HCT116 (cell line): ENCODE measurements around the gene APOBEC3G. TPM values are rescaled to one million over a fixed set of nuclear protein-coding genes. Genes with fewer than 3 reads are reported as not detected.

Source experiments
- ATAC-seq: fragments of 200-7000 bp; cut with Tn5 transposase; 2 replicates; pipeline ENCODE4 v1.9.1; 2020; ENCODE audit warnings: mild to moderate bottlenecking, moderate library complexity
- BruUV-seq: library from RNA; stranded (reverse); fragments of 400-500 nt; replicated peaks from 2 replicates; lab custom pipeline; 2021; lab: Mats Ljungman, UMichigan
- CTCF ChIA-PET: fragments of 300-600 bp; sonication (Branson Sonifier 250); formaldehyde crosslinking; loops from one replicate; lab custom pipeline; 2021; ENCODE audit warnings: antibody characterized with exemption; lab: Charles Lee
- POLR2A ChIA-PET: fragments of 300-600, 350-600 bp; sonication (Branson Sonifier 250); formaldehyde crosslinking; loops from one replicate; lab custom pipeline; 2021; ENCODE audit warnings: antibody characterized with exemption; lab: Charles Lee
- RAD21 ChIA-PET, 2 experiments: fragments of 300-600 bp; sonication (Branson Sonifier 250); formaldehyde crosslinking; loops; one replicate each; lab custom pipeline; 2023; ENCODE audit warnings: low total read pairs in 2 of 2; ENCODE audit not compliant: uncharacterized antibody in 2 of 2, unreplicated experiment in 2 of 2, low non-redundant PET in 1 of 2; lab: Charles Lee
- DNase-seq: peaks from one replicate; pipeline ENCODE4 v3.0.0-alpha.2; 2010; ENCODE audit warnings: low read depth, low spot score
- H2AFZ ChIP-seq: fragments of 200-600 bp; shearing (Covaris generic), sonication (generic); 2 replicates; pipeline ENCODE4 v1.6.1; 2017; ENCODE audit warnings: low read depth, mixed run types, mixed read lengths, antibody characterized with exemption, low read length; ENCODE audit not compliant: poor library complexity, severe bottlenecking
- H3K27ac ChIP-seq: 2 replicates; pipeline ENCODE4 v1.5.1; 2012; ENCODE audit warnings: low read depth, low read length
- H3K27me3 ChIP-seq: fragments of 200-600 bp; sonication (generic); 2 replicates; pipeline ENCODE4 v1.6.1; 2016; ENCODE audit warnings: mixed run types, low read length, mixed read lengths; ENCODE audit not compliant: insufficient read depth
- H3K36me3 ChIP-seq, 2 experiments: fragments of 200-500 bp in 1 of 2; fragments of 200-600 bp in 1 of 2; sonication (Bioruptor generic) in 1 of 2; sonication (generic) in 1 of 2; 2 replicates each; pipeline versions ENCODE4 v1.5.1 to v1.6.1; 2014 to 2016; ENCODE audit warnings: low read length in 2 of 2, inconsistent platforms in 1 of 2, mixed read lengths in 1 of 2, mixed run types in 1 of 2; ENCODE audit not compliant: insufficient read depth in 2 of 2, control insufficient read depth in 1 of 2
- H3K4me1 ChIP-seq, 2 experiments: fragments of 200-600 bp in 1 of 2; sonication (generic) in 1 of 2; 2 replicates each; pipeline versions ENCODE4 v1.5.1 to v1.6.1; 2012 to 2017; ENCODE audit warnings: low read length in 2 of 2, inconsistent platforms in 1 of 2, mild to moderate bottlenecking in 1 of 2, mixed read lengths in 1 of 2, mixed run types in 1 of 2, moderate library complexity in 1 of 2; ENCODE audit not compliant: insufficient read depth in 2 of 2, control insufficient read depth in 1 of 2
- H3K4me2 ChIP-seq: fragments of 200-600 bp; sonication (generic); 2 replicates; pipeline ENCODE4 v1.6.1; 2017; ENCODE audit warnings: mixed run types, low read length, mixed read lengths
- H3K4me3 ChIP-seq, 2 experiments: fragments of 200-600 bp in 1 of 2; sonication (generic) in 1 of 2; replicated peaks in 1 of 2; 2 replicates each; pipeline ENCODE4 v1.5.1; 2011 to 2016; ENCODE audit warnings: low read length in 2 of 2, control low read depth in 1 of 2, low read depth in 1 of 2, mild to moderate bottlenecking in 1 of 2, mixed read lengths in 1 of 2, mixed run types in 1 of 2
- H3K79me2 ChIP-seq: fragments of 200-600 bp; sonication (generic); 2 replicates; pipeline ENCODE4 v1.6.1; 2017; ENCODE audit warnings: mild to moderate bottlenecking, mixed run types, low read length, moderate library complexity, mixed read lengths; ENCODE audit not compliant: insufficient read depth
- H3K9ac ChIP-seq: fragments of 200-600 bp; sonication (generic); 2 replicates; pipeline ENCODE4 v1.6.1; 2016; ENCODE audit warnings: low read length, mixed read lengths
- H3K9me2 ChIP-seq: fragments of 200-600 bp; sonication (generic), shearing (Covaris generic); 2 replicates; pipeline ENCODE4 v1.6.1; 2017; ENCODE audit warnings: mixed run types, mild to moderate bottlenecking, moderate library complexity; ENCODE audit not compliant: insufficient read depth
- H3K9me3 ChIP-seq, 2 experiments: fragments of 200-500 bp in 1 of 2; fragments of 200-600 bp in 1 of 2; sonication (Bioruptor generic) in 1 of 2; sonication (generic) in 1 of 2; 2 replicates each; pipeline ENCODE4 v1.6.1; 2014 to 2017; ENCODE audit warnings: low read length in 2 of 2, mixed read lengths in 2 of 2, inconsistent platforms in 1 of 2, low read depth in 1 of 2, mild to moderate bottlenecking in 1 of 2, mixed run types in 1 of 2, moderate library complexity in 1 of 2; ENCODE audit not compliant: control insufficient read depth in 1 of 2, insufficient read depth in 1 of 2
- H4K20me1 ChIP-seq: fragments of 200-600 bp; sonication (generic), shearing (Covaris generic); 2 replicates; pipeline ENCODE4 v1.6.1; 2017; ENCODE audit warnings: mixed run types, mild to moderate bottlenecking, moderate library complexity; ENCODE audit not compliant: insufficient read depth
- ELF1 ChIP-seq: IDR thresholded peaks from 2 replicates; pipeline ENCODE4 v1.6.1; 2012; ENCODE audit warnings: low read depth, borderline replicate concordance
- FOSL1 ChIP-seq: IDR thresholded peaks from 2 replicates; pipeline ENCODE4 v1.6.1; 2012; ENCODE audit warnings: low read depth
- POLR2AphosphoS5 ChIP-seq: IDR thresholded peaks from 2 replicates; pipeline ENCODE4 v1.6.1; 2011; ENCODE audit warnings: mild to moderate bottlenecking, low read depth, low read length, moderate library complexity
- RAD21 ChIP-seq: IDR thresholded peaks from 2 replicates; pipeline ENCODE4 v1.6.1; 2012; ENCODE audit warnings: low read depth, mild to moderate bottlenecking
- SIN3A ChIP-seq: IDR thresholded peaks from 2 replicates; pipeline ENCODE4 v1.6.1; 2012; ENCODE audit warnings: low read depth
- SRF ChIP-seq: IDR thresholded peaks from 2 replicates; pipeline ENCODE4 v1.6.1; 2012; ENCODE audit warnings: low read depth
- YY1 ChIP-seq: IDR thresholded peaks from 2 replicates; pipeline ENCODE4 v1.6.1; 2011; ENCODE audit warnings: low read length, low read depth, moderate library complexity, mild to moderate bottlenecking; ENCODE audit not compliant: insufficient replicate concordance; ENCODE audit errors: extremely low read depth
- ZFX ChIP-seq: fragments of 450-650 bp; IDR thresholded peaks from 2 replicates; pipeline ENCODE4 v1.6.1; 2017
- intact Hi-C: fragments of 100-400 bp; cut with micrococcal nuclease; formaldehyde crosslinking; loops from 2 replicates; pipeline ENCODE4 v1.10.0; 2022
- total RNA-seq: library from RNA; stranded (reverse); gene quantifications from one replicate; pipeline ENCODE4 v1.2.1, GENCODE V29; 2021; ENCODE audit not compliant: unreplicated experiment
- TF ChIP-seq, protein P1 (sequence below), 3 experiments: fragments of 200-600 bp in 1 of 3; sonication (generic) in 1 of 3; IDR thresholded peaks in 2 of 3; conservative IDR thresholded peaks in 1 of 3; 2 replicates each; pipeline ENCODE4 v1.5.1; 2012 to 2017; ENCODE audit warnings: low read depth in 2 of 3, low read length in 2 of 3, antibody characterized with exemption in 1 of 3, borderline replicate concordance in 1 of 3, control low read depth in 1 of 3, mild to moderate bottlenecking in 1 of 3, mixed read lengths in 1 of 3, mixed run types in 1 of 3, moderate library complexity in 1 of 3; ENCODE audit not compliant: insufficient read depth in 1 of 3

APOBEC3G gene
- total RNA-seq, 1 experiment from 2014 or later: 0.71 TPM

DNA sequence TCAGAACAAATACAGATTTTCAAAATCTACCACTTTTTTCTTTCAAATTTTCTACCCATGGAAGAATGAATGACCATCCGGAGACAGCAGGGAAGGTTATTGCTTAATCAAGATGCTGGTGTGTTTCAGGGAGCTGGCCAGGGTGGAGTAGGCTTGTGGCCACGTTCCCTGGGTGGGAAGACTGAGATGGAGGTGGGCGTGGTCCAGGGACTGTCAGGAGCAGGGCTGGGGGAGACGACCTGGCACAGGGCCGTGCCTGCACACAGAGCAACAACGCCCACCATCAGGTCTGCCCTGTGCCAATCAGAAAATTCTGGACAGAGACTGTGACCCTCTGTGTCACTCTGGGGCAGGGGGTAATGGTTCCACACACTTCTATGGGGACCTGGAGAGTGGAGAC, 12.9 kb downstream of the APOBEC3G start:
- CTCF ChIA-PET: no interaction called here
- RAD21 ChIA-PET: no interaction called here
- H4K20me1 ChIP-seq: no peaks in the 10 kb centered on the region
- no peaks in the 10 kb centered on the region for H3K79me2 ChIP-seq
- no peak overlapping the region for H3K4me2 ChIP-seq
- no peak overlapping the region for H3K27ac ChIP-seq
- H3K9ac ChIP-seq: no peak overlapping the region
- H3K9me2 ChIP-seq: no peaks in the 10 kb centered on the region
- H3K36me3 ChIP-seq: no peaks in the 10 kb centered on the region
- peaks cover 0 to 6% of the 10 kb centered on the region in 2 experiments; a peak in 1 of 4 replicates for H3K4me1 ChIP-seq
- H3K27me3 ChIP-seq: no peaks in the 10 kb centered on the region
- intact Hi-C loops: no loop called here
- H3K4me3 ChIP-seq: no peak overlapping the region
- DNase-seq: no peak
- TF ChIP-seq POLR2AphosphoS5 (no peak), SRF (no peak), SIN3A (no peak), ZFX (no peak), ELF1 (no peak), RAD21 (no peak), FOSL1 (no peak), YY1 (no peak)
- TF ChIP-seq, protein P1, sequence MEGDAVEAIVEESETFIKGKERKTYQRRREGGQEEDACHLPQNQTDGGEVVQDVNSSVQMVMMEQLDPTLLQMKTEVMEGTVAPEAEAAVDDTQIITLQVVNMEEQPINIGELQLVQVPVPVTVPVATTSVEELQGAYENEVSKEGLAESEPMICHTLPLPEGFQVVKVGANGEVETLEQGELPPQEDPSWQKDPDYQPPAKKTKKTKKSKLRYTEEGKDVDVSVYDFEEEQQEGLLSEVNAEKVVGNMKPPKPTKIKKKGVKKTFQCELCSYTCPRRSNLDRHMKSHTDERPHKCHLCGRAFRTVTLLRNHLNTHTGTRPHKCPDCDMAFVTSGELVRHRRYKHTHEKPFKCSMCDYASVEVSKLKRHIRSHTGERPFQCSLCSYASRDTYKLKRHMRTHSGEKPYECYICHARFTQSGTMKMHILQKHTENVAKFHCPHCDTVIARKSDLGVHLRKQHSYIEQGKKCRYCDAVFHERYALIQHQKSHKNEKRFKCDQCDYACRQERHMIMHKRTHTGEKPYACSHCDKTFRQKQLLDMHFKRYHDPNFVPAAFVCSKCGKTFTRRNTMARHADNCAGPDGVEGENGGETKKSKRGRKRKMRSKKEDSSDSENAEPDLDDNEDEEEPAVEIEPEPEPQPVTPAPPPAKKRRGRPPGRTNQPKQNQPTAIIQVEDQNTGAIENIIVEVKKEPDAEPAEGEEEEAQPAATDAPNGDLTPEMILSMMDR (IDR thresholded peaks at IDR 0.05 in 2 of 3, conservative IDR thresholded peaks at IDR 0.05 in 1 of 3; ENCODE audit: borderline replicate concordance in 1 of 3, insufficient read depth in 1 of 3, low read depth in 2 of 3, low read length in 2 of 3): no peak
- TF ChIP-seq, all 23 proteins: peak for 0
- no peak for ATAC-seq
- no peak overlapping the region for H2AFZ ChIP-seq
- BruUV-seq: no TSS peak
- POLR2A ChIA-PET: no interaction called here
- no peaks in the 10 kb centered on the region for H3K9me3 ChIP-seq
